OCI-M2 (cell line): ENCODE data around the gene TMEM144.
"Not testable (repeated sequence)": the region's sequence is repeated elsewhere in the genome, so short reads cannot be mapped to it uniquely, and the experiment has no call there.

ENCODE experiments used
- DNase-seq: peaks from one replicate; lab custom pipeline; 2025; ENCODE audit not compliant: unreplicated experiment; lab: John Stamatoyannopoulos, UW

The TMEM144 gene

DNA sequence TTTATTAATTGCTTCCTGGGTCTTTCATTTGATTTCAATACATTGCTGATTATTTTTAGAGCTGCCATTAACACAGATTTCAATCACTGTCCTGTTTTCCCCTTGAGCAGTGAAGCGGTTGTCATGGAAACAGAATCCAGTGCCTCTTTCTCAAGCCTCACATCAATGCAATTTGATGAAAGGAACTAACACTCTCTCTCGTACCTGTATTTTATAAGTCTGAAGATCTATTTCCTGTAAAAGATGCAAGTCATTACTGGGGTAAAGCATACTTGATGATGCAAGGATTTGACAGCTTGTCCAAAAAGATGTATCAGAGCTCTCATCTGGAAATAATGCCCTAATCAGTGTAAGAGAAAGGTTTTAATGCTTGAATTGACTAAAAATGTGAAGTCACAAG lies 19.6 kb upstream of the TMEM144 start:
- no peak for DNase-seq

DNA sequence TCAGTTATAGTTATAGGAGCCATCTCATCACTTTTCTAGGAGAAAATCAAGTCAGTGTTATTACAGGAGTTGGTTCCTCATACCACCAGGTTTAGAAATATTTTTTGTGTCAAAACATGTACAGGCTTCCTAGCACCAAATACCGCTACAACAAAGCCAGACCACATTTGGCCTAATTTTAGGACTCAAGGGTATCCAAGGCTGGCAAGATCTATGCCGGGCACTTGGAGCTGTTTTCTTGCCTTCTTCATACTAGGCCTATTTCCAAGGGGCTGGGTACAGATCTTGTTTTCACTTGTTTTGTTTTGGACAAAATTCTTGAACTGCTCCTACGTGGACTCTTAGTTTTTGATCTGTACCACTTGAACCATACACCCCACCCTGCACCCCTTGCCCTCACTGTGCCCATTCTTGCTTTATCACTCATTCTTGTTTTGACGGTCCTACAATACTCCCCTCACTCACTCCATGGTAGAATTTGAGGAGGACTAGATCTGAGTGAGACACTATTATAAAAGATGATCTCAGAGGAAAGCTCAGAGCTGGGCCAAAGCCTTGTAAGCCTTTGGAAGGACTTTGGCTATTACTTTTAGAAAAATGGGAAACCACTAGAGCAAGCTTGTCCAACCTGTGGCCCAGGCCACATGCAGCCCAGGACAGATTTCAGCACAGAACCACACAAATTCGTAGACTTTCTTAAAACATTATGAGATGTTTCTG lies 17.7 kb upstream of the TMEM144 start:
- DNase-seq, result no peak

- DNase-seq, result no peak
Measured at GRCh38 chr4:158193171-158193749, 17.0 kb upstream of the TMEM144 start.

DNA sequence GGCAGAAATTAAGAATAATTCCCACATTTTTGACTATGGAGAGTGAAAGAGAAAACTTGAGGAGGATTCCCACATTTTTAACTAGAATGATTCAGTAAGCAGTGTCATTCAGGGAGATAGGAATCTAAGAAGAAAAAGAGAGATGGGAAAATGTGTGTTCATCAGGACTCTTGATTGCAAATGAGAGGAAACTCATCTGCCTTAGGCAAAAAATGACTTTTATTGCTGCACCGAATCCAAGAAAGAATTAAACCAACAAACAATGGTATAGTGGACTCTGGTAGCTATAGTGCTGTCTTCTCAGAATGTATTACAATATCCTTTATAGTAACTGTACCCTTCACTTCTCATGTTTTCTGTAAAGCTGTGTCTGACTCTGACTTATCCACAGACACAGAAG lies 15.0 kb upstream of the TMEM144 start:
- DNase-seq, result no peak

DNA sequence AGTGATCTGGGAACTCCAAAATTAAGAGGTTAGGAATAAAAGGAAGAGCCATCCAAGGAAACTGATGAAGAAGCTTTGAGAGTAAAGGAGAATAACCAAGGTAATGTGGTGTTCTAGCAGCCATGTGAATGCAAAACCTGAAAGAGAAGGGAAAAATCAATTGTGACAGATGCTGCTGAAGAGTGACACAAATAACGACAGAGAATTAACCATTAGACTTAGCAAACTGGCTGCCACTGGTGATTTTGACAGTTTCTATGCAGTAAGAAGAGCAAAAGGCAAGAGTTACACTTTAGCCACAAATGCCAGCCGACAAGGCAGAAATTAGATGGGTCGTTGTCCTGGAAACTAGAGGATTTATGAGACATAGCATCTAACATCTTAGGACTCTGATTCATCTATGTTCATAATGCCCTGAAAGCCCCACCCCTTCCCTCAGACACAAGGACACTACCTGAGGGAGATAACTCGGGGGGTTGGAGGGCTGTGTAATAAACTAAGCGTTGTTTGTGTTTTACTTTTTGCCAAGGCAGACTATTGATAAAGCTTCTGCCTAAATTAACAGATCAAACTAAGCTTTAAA lies 13.0 kb upstream of the TMEM144 start:
- no peak for DNase-seq

GRCh38 chr4:158200214-158200613 lies 10.1 kb upstream of the TMEM144 start:
- DNase-seq, result no peak

DNA sequence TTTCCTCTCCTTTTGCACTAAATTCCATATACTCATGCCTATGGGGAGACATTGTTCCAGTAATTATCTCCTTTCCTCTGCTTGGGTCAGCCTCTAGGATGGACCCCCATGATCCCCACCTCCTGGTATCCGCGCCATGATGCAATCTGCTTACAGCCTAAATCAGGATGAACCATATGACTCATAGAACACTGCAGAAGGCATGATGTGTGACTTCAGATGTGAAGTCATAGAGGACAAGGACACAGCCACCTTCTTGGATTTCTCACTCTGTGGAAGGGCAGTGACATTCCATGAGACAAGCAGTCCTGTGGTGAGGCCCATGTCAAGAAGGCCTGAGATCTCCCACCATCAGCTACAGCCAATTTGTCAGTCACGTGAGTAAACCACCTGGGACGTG lies 9.0 kb upstream of the TMEM144 start:
- DNase-seq, result no peak

GRCh38 chr4:158201876-158202275 lies 8.4 kb upstream of the TMEM144 start:
- DNase-seq, result no peak

DNA sequence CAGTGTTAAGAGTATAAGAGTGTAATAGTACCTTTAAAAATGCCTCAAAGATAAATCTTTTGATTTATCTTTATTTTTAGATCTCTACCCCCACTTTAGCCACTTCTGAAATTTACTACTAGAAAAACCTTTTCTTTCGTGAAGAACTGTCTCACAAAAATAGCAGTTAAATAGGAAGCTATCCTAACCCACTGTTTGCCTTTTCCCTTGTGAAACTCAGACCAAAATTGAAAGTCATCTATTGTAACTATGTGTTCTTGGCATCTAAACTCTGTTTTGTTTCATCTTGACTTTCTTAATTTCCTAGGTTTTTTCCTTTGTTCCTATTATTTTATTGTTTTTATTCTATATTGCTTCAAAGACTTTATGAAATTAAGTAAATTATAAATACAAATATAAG lies 7.8 kb upstream of the TMEM144 start:
- no peak for DNase-seq

- DNase-seq, result no peak
Measured at GRCh38 chr4:158203436-158203835, 6.8 kb upstream of the TMEM144 start.

- no peak for DNase-seq
Measured at GRCh38 chr4:158203929-158204328, 6.4 kb upstream of the TMEM144 start.

- no peak for DNase-seq
Measured at GRCh38 chr4:158208963-158209640, 1.2 kb upstream of the TMEM144 start.

DNA sequence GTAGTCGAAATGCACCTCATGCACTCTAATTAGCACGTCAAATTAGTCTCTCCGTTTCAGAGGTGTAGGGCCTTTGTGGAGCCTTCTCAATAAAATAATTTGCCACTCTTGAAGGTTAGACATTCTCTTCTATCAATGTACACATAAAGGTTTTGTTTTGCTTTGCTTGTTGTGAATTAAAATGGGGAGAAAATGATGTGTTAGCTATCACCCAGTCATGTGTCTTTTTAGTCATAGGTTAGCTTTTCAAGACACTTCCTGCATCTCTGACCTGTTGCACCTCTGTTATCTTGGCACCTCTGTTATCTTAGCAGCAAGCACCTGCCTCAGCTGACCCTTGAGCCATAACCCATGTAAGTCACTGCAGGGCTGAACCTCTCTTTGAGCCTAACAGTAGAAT lies 936 bp downstream of the TMEM144 start:
- DNase-seq, result no peak

GRCh38 chr4:158213466-158213865 lies 3.2 kb downstream of the TMEM144 start:
- no peak for DNase-seq

GRCh38 chr4:158214856-158215255 lies 4.6 kb downstream of the TMEM144 start:
- DNase-seq, result no peak

DNA sequence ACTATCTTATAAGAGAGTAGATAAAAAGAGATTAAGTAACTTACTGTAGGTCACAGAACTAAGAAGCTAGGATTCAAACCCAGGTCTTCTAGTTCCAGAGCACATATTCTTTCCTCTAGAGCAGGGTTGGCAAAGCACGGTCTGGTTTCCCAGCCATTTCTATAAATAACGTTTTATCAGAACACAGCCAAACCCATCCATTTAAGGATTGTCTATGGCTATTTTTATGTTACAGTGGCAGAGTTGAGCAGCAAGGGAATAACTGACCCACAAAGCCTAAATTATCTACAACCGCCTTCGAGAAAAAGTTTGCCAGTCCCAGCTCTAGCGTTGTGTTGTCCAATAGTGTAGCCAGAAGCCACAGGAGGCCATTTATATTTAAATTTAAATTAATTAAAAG lies 7.5 kb downstream of the TMEM144 start:
- DNase-seq, result no peak

- no peak for DNase-seq
Measured at GRCh38 chr4:158219623-158220022, 9.3 kb downstream of the TMEM144 start.

GRCh38 chr4:158224318-158224717 lies 14.0 kb downstream of the TMEM144 start:
- DNase-seq, result not testable (repeated sequence)

GRCh38 chr4:158224999-158225398 lies 14.7 kb downstream of the TMEM144 start:
- not testable (repeated sequence) for DNase-seq

- DNase-seq, result not testable (repeated sequence)
Measured at GRCh38 chr4:158227880-158228279, 17.6 kb downstream of the TMEM144 start.

- DNase-seq, result not testable (repeated sequence)
Measured at GRCh38 chr4:158228399-158228798, 18.1 kb downstream of the TMEM144 start.

DNA sequence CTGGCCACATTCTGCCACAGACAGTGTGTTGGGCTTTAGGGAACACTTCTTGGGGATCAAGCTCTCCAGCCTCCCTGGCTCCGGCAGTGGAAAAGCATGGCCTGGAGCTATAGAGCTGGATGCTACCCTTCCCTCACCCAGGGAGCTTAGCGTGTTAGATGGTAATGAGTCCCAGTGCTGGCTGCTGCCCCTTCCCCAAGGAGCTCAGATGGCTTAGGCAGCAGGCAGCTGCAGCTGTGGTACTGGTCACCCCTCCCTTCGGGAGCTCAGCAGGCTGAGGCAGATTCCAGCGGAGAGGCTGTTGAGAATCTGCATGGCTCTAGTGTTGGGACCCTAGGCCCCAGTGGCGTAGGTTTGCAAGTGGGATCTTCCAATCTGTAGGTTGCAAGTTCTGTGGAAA lies 19.5 kb downstream of the TMEM144 start:
- DNase-seq, result no peak
